ENCODE data around the gene ETFA. TPM values are rescaled to one million over a fixed set of nuclear protein-coding genes. Genes with fewer than 3 reads are reported as not detected.

The ETFA gene
- total RNA-seq, 1 donor from 2014 or later: 117 TPM

- Mint-ChIP-seq H3K4me3 (ENCODE audit: unreplicated experiment) (peak within 1 kb of the TSS; percentile 58), H3K9me3 (ENCODE audit: low read depth) (no peaks in the 10 kb centered on the region), H3K36me3 (ENCODE audit: low read depth) (peaks cover 6% of the 10 kb centered on the region), H3K4me1 (ENCODE audit: low read depth) (peaks cover 40% of the 10 kb centered on the region), H3K27ac (ENCODE audit: unreplicated experiment) (peak within 1 kb of the TSS; percentile 20), H3K27me3 (ENCODE audit: low read depth) (peaks cover 63% of the 10 kb centered on the region)
- TF ChIP-seq CTCF (IDR thresholded peaks at IDR 0.05): no peak
- DNase-seq (ENCODE audit: low spot score): no peak
Observed at GRCh38 chr15:76336254-76337058, 25.2 kb upstream of the ETFA start, which contains the start of gene ISL2. ISL2 (plus strand) TSS chr15:76336773; CDS start chr15:76336884, 111 bp downstream.

GRCh38 chr15:76335307-76336253 is 24.3 kb upstream of the ETFA start:
- Mint-ChIP-seq H3K36me3 (ENCODE audit: low read depth) (peaks cover 6% of the 10 kb centered on the region), H3K9me3 (ENCODE audit: low read depth) (no peaks in the 10 kb centered on the region), H3K27ac (ENCODE audit: unreplicated experiment) (no peak overlapping the region), H3K27me3 (ENCODE audit: low read depth) (peaks cover 58% of the 10 kb centered on the region), H3K4me3 (ENCODE audit: unreplicated experiment) (peak overlapping the region; percentile 47), H3K4me1 (ENCODE audit: low read depth) (peaks cover 35% of the 10 kb centered on the region)
- no peak for TF ChIP-seq CTCF (IDR thresholded peaks at IDR 0.05)
- DNase-seq (ENCODE audit: low spot score): no peak

- no peaks in the 10 kb centered on the region for H3K9me3 Mint-ChIP-seq (ENCODE audit: low read depth)
- TF ChIP-seq CTCF (IDR thresholded peaks at IDR 0.05): no peak
- H3K36me3 Mint-ChIP-seq (ENCODE audit: low read depth): peaks cover 6% of the 10 kb centered on the region
- H3K4me1 Mint-ChIP-seq (ENCODE audit: low read depth): peaks cover 26% of the 10 kb centered on the region
- no peak for DNase-seq (ENCODE audit: low spot score)
- no peak overlapping the region for H3K27ac Mint-ChIP-seq (ENCODE audit: unreplicated experiment)
- peaks cover 56% of the 10 kb centered on the region for H3K27me3 Mint-ChIP-seq (ENCODE audit: low read depth)
- H3K4me3 Mint-ChIP-seq (ENCODE audit: unreplicated experiment): no peak overlapping the region
Observed at GRCh38 chr15:76334438-76335306, 23.4 kb upstream of the ETFA start.

GRCh38 chr15:76333720-76334437 is 22.6 kb upstream of the ETFA start:
- Mint-ChIP-seq H3K4me1 (ENCODE audit: low read depth) (peaks cover 26% of the 10 kb centered on the region), H3K4me3 (ENCODE audit: unreplicated experiment) (no peak overlapping the region), H3K36me3 (ENCODE audit: low read depth) (peaks cover 6% of the 10 kb centered on the region), H3K9me3 (ENCODE audit: low read depth) (no peaks in the 10 kb centered on the region), H3K27me3 (ENCODE audit: low read depth) (peaks cover 56% of the 10 kb centered on the region), H3K27ac (ENCODE audit: unreplicated experiment) (no peak overlapping the region)
- TF ChIP-seq CTCF (IDR thresholded peaks at IDR 0.05): peak; percentile 53
- no peak for DNase-seq (ENCODE audit: low spot score)

All from chondrocyte (in vitro differentiated cells).